Renal cortical epithelial cell (primary cell): ENCODE data around the gene DDC. TPM values are rescaled to one million over a fixed set of nuclear protein-coding genes. Genes with fewer than 3 reads are reported as not detected.

ENCODE experiments used
- DNase-seq: peaks from one replicate; pipeline ENCODE4 v3.0.0-alpha.2; 2011; ENCODE audit warnings: low read depth
- total RNA-seq: library from RNA; depleted of rRNA; stranded (reverse); fragments of >200 nt; gene quantifications from 2 replicates; pipeline ENCODE4 v1.2.3, GENCODE V29; 2014

The DDC gene
- total RNA-seq, 1 donor from 2014 or later = 2.7 TPM

DNA sequence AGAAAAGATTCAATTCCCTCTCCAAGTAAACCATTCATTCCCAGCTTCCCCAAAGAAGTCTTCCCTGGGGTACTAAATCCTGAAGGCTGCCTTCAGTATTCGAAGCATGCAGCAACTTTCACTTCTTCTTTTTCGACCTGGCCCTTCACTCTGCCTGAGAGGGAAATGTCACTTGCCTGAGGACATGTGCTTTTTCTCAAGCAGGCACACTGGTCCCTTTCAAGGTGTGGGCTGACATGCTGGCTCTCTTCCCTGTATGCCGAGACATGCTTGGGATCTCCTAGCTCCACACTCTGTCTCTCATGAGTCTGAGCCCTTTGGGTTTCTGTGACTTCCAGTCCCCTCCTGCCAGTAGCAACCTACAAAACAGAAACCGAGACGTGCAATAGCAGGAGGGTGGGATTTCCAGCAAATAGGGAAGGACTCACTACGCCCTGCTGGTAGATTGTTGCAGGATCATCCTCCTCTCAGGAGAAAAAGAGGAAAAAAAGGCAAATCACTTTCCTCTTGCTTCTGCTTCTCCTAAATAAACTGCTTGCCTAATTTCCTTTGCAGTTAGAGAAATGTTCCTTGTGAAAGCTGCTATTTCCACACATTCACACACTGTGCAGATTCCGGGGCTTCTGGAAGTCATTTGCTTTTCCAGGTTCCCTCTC lies 148.6 kb downstream of the DDC start:
- no peak for DNase-seq

DNA sequence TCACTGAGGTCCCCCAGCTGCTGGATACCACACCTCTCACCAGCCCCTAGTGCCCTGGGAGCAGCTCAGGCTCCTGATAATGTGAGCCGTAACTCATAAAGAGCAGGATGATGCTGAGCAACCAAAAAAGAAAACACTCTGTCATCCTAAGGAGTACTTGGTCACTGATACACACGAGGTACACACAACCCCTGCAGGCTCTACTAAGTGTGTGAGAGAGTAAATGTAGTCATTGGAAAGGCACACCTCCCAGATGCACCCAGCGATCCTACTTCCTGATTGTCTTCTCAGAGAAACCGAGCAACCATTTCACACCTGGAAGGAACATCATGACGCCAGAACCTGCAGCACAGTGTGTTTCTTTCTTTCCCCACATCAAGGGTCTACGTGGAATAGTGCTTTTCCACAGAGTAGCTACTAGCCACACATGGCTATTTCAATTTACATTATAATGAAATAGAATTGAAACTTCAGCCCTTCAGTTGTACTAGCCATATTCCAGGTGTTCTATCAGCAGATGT lies 149.3 kb downstream of the DDC start:
- DNase-seq = no peak

- DNase-seq = no peak
Observed at GRCh38 chr7:50413561-50413960, 151.6 kb downstream of the DDC start.

DNA sequence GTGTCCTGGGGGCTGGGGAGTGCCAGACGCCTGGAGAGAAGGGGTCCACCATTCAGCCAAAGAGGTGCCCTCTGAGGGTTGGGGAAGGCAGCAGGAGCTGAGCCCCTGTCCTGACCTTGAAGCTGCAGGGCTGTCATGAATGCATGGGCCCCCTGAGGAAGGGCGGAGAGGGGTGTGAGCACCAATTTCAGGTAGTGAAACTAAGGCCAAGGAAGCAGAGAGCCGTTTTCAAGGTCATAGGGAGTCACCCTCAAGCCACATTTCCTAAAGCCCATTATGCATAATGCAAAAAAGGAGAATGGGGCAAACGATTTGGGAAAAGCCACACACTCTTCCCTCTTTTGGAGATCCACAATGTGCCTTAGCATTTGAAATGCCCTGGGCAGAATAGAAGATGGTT lies 152.2 kb downstream of the DDC start:
- DNase-seq = no peak

DNA sequence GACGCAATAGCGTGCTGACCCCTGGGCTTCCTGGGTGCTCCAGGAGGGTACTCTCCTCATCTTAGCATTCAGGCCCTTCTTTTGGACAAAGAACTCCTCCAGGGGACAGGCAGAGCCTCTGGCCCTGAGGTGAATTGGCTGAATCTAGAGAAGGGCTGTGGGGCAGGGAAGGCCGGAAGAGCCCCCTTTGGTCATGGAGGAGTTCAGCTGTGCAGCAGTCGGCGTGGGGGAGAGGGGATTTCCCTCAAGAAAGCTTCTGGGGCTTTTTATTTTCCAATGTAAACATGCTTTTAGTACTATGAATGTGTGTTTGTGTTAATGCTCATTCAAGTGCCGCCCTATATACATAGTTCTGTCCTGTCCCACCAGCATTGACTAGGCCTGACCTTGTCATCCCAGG lies 153.9 kb downstream of the DDC start:
- no peak for DNase-seq

GRCh38 chr7:50409856-50410745 lies 155.1 kb downstream of the DDC start:
- DNase-seq = no peak

Other genes starting within 250 kb of the DDC start
- gene FIGNL1, start 115.1 kb downstream of the DDC start, total RNA-seq = 19.8 and 23.3 TPM in 2 replicates
- gene GRB10, start 217.5 kb upstream of the DDC start, total RNA-seq = 48.8 and 73.8 TPM in 2 replicates